DND-41 (cell line): ENCODE measurements around the gene C1QTNF1.

Experiments used
- EZH2 ChIP-seq: IDR thresholded peaks from 3 replicates; pipeline ENCODE4 v1.6.1; 2012; ENCODE audit warnings: borderline replicate concordance, low read depth, mild to moderate bottlenecking, moderate library complexity, low read length, inconsistent platforms; ENCODE audit not compliant: severe bottlenecking
- TF ChIP-seq, protein P1 (sequence below): IDR thresholded peaks from 2 replicates; pipeline ENCODE4 v1.5.1; 2012; ENCODE audit warnings: borderline replicate concordance, low read length, moderate library complexity, mild to moderate bottlenecking; ENCODE audit not compliant: poor library complexity, severe bottlenecking; ENCODE audit errors: extremely low read depth

DNA sequence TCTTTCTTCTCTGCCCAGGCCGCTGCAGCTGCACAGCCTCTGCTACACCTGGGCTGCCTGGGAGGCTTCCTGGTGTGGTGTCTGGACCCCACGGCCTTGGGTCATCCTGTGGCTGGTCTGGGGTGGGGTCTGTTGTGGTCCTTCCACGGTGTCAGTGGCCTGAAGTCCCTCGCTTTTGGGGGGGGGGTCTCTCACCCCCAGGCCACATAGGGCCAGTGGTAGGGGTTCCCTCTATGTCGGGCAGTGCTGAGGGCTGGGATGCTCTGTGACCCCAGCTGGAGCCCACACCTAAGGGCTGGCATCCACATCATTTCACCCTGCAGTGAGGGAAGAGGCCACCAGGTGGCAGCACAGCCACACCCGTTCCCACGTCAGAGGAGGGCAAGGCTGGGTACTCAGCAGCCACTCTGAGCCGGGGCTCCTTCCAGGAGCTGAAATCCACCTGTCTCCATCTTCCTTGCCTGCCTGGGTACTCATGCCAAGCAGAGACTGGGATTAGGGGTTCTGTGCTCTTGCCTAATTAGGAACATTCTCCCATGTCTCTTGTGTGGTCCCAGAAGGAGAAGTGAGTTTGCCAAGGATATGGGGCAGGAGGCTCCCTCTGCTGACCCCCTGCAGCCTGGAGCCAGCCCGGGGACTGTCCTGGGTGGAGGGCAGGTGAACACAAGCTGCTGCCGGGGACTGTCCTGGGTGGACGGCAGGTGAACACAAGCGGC is 63.6 kb downstream of the C1QTNF1 start:
- TF ChIP-seq EZH2 = no peak
- TF ChIP-seq, protein P1, sequence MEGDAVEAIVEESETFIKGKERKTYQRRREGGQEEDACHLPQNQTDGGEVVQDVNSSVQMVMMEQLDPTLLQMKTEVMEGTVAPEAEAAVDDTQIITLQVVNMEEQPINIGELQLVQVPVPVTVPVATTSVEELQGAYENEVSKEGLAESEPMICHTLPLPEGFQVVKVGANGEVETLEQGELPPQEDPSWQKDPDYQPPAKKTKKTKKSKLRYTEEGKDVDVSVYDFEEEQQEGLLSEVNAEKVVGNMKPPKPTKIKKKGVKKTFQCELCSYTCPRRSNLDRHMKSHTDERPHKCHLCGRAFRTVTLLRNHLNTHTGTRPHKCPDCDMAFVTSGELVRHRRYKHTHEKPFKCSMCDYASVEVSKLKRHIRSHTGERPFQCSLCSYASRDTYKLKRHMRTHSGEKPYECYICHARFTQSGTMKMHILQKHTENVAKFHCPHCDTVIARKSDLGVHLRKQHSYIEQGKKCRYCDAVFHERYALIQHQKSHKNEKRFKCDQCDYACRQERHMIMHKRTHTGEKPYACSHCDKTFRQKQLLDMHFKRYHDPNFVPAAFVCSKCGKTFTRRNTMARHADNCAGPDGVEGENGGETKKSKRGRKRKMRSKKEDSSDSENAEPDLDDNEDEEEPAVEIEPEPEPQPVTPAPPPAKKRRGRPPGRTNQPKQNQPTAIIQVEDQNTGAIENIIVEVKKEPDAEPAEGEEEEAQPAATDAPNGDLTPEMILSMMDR = peak; percentile 94
